GM19372 (cell line): ENCODE measurements around the gene SEMA5B.

ENCODE experiments used
- ATAC-seq: cut with Tn5 transposase; IDR thresholded peaks from one replicate; pipeline ENCODE4 v1.9.1; 2021; ENCODE audit warnings: mild to moderate bottlenecking, low read depth, moderate library complexity; ENCODE audit not compliant: unreplicated experiment

SEMA5B gene

DNA sequence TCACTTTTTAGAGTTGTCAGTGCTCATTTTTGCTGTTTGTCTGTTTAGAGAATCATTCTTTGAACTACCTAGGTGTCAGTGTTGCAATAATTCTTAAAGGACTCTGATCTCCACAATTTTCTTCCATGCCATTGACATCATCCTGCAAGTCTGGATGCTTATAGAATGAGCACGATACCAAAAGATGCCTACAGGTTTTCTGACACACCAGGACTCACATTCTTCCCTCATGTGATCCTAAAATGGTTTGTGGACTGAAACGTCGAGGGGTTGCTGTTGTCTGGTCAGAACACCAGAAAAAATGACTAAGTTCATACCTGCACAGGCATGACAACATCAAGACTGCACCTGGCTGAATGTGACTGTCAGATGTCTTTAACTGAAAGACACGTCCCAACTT is 95.9 kb downstream of the SEMA5B start:
- no peak for ATAC-seq

DNA sequence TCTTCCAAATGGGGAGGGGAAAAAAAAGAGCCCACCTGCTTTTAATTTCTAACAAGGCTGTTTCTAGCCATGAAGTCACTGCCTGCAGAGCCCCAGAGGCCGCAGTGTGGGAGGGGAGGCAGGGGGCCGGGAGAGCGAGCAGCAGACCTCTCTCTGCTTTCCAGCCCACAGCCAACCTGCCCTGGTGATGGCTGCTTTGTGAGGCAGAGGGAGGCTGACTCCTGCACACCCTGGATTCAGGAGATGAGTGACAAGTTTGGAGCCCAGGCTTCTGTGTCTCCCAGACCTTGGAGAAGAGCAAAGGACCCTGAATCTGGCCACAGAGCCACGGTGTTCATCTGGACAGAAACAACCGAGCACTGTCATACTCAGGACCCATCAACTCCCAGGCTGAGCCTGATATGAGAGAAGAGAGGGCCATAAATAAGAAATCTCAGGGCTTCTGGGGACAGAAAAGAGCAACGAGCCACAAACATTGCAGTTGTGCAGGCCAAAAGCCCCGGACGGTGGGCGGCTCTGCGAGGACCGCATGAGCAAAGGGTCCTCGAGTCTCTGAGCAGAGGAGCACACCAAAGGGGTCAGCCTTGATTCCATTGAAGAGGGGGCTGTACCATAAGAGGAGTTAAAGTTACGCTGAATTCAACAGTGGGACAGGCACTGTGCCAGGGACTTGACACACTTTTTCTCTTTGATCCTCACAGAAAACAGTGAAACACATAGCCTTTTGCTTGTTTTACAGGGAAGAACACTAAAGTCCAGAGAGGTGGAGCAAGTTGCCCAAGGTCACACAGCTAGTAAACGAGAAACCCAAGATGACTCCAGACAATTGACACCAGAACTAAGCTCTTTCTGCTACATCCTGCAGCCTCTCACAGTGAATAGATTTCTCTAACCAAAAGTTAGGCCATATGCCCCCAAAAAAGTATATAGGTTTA is 97.2 kb downstream of the SEMA5B start:
- no peak for ATAC-seq

DNA sequence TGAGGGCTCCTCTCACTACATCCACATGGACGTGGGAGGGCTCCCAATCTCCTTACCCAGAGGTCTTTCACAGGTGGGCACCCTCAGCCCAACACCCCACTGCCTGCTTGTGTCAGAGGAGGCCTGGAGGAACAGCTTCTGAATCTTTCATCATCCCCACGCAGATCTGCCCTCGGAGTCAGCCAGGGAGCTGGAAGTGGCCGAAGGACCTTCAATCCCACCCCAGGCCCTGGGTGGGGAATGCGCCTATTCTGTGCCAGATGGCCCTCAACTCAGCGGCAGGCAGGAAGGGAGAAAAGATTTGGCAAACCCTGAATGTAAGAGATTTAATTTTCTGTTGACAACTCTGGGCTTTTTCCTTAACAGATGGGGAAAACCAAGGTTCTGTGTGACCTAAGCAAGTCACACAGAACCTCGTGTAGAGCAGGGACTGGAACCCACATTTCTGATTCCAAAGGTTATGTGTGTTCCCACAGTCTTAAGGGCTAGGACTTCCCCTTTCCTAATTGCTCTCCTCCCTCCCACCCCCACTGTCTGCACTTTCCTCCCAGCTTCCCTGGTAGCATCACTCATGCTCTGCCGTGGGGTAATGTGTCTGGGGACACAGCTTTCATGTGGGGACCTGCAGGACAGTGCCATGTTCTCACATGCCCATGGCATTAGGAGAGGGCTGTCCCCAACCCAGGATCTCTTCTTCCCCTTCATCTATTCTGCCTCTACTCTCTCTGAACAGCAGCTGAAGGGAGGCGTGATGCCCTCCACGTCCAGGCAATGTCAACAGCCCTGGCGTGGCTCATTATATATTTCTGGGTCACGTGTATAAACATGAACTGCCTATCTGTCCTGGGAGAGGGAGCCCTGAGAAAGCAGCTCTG is 98.1 kb downstream of the SEMA5B start:
- ATAC-seq, result no peak

DNA sequence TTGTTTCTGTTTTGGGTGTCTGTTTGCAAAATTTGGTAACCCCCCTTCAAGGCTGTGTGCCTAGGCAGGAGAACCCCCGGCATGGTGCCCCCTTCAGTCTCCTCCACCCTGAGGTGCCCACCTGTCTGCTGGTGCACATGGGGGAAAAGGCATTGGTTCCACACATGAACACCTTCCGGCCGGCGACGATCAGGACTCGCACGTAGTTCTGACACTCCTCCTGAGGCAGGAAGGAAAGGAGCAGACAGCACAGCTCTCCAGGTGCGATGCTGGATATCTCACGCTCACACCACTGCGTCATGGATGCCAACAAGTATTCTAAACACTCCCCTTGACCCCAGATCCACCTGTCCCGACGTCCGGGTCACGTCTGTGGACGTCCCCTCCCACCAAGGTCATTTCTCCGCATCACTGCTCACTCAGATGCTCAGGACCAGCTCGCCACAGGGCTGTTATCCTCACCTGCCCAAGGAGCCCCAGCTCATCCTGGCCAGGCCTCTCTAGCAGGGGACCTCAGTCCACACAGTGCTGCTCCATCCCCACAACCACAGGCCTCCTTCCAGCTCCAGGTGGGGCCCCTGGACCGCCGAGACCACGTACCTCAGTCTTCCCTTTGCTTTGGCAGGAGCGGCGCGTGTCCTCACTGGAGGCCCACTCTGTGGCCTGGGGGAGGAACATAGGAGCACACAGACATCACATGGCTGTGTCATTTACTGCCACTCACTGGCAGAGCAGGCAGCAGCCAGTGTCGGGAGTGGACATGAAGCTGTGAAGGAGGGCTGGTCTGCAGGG is 99.0 kb downstream of the SEMA5B start:
- ATAC-seq, result no peak

DNA sequence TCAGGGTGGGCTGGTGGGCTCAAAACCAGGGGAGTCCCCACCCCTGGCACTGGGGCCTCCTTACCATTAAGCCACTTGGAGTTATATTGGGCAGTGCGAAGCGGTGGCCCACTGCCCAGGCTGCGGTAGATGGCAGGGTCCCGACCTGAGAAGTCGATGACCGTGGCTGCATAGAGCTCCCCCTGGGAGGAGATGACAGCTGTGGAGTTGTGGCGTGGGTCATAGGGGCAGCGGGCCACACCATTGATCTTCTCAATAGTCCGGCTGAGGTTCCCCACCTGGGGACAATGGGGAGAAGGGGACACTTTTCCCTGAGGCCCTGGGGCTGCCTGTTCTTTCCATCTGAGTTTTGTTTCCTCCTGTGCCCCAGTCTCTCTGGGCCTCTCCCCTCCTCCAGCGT is 99.8 kb downstream of the SEMA5B start:
- ATAC-seq, result no peak

DNA sequence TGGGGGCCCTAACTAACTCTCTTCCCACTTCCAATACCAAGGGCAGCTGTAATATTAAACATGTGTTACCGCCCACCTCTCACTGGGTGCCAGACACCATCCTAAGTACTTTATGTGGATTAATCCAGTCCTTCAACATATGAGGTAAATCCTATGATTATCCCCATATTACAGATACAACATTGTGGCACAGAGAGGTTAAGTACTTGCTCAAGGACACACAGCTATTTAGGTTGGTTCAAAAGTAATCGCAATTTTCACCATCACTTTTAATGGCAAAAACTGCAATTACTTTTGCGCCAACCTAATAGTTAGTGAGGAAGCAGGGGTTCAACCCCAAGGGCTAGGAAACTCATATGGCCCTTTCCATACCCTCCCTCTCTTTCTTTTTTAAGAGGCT is 100.8 kb downstream of the SEMA5B start:
- no peak for ATAC-seq

DNA sequence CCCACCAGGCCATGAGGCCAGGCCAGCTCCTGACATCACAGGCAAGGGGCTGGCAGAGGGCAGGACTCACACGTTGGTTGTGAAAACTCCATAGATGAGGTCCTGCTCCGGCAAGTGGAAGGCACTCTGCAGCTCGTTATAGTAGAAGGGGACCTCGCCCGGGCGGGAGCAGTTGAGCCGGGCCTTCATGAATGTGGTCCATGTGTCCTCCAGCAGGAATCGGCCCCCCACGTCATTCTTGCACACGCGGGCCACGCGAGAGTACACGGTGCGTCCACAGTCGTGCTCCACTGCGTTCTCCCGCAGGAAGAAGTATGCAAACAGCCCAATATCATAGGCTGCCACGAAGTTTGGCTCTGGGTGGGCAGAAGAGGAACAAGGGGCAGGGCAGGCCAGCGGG is 101.2 kb downstream of the SEMA5B start:
- ATAC-seq, result no peak

DNA sequence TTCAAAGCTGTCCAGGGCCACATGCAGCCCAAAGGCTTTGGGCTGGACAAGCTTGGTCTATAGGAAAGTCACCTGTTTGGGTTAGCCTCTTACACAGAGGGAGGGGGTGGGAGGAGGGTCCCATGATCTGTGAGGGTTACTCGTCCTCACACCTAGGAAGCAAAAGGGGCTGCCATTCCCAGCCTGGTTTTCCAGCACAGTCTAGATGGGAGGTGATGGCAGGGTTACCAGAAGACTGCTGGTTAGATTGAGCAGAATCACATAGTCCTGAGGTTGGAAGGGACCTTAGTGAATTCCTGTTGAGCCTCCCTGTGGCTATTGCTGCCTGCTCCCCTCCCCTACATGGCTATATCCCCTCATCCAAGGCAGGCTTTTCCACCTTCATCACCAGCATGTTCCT is 101.8 kb downstream of the SEMA5B start:
- no peak for ATAC-seq

DNA sequence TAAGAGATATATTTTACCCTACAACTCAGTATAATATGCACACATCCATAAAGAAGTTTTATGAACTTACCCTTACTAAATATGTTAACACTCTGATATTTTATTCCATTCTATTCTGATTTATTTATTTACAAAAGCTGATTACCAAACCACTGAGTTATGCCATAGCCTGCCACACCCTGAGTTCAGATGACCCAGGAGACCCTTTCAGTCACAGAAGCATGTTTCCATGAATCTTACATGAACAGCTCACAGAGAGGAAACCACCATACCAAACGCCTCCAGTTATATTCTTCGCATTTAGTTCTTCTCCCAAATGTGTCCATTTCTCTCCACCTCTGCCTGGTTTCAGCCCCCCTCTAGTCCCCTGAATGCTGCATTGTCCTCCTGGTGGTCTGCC is 103.5 kb downstream of the SEMA5B start:
- ATAC-seq, result no peak

DNA sequence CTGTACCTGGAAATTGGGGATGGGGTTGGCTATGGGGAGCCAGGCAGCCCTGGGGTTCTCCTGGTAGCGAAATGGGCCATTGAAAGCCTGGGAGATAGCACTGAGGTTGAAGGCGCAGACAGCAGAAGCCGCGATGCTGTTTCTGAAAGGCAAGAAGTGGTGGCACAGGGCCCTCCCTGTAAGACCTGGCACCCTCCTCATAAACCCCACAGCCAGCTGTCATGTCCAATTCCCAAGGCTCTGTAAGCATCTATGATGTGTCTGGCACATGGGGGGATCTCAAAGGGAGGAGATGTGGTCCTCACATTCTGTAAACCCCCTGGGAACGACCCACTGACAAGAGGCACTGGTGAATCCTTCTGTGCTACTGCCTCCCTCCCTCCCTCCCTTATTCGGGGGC is 104.0 kb downstream of the SEMA5B start:
- ATAC-seq, result no peak

DNA sequence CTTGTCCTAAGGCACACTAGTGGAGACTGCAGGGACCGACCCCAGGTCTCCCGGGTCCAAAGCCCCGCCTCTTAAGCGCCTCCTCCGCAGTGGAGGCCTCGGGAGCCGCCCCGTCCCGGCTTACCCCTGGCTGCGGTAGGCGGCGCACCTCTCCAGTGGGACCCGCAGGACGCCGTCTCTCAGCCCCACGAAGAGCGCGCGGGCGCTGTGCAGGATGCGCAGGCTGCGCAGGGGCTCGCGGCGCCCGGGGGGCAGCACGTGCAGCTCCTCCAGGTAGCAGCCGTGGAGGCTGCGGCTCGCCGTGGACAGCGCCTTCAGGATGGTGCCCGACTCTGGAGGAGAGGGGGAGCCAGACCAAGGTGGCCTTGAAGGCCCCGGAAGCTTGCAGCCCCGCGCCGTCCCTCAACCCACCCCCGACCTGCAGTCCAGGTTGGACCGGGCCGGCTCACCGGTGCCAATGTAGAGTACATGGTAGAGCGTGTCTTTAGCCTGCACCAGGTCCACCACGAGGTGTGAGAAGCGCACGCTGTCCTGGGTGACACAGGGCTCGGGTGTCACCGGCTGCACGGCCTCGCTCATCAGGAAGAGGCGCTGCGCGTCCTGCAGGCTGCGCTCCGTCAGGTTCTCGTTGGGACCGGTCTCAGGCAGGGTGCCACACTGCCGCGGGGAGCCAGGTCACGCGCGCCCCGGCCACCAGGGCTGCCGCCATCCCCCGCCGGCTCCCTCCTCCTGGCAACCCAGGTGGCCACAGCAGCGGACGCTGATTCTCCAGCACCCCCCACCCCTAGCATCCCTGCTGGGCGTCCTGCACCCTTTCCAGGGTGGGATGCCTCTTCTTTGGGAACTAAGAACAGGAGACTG is 105.5 kb downstream of the SEMA5B start:
- ATAC-seq, result peak; percentile 63

DNA sequence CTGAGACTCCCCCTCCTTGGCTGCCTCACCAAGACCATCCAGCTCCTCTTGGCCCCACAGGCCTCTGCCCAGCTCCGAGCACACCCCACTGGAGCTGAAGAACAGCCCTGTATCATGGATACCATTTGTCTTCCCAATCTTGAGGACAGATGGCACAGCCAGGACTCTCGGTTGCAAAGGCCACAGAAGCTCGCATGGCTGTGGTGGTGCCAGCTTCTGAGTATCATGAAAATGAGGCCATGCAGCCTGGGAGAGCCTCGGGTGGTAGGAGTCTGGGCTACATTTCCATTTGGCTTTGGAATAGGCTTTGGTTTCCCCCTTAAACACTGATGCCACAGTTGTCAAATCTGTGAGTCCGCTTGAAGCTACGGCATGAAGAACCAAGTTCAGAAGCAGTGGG is 106.6 kb downstream of the SEMA5B start:
- no peak for ATAC-seq

DNA sequence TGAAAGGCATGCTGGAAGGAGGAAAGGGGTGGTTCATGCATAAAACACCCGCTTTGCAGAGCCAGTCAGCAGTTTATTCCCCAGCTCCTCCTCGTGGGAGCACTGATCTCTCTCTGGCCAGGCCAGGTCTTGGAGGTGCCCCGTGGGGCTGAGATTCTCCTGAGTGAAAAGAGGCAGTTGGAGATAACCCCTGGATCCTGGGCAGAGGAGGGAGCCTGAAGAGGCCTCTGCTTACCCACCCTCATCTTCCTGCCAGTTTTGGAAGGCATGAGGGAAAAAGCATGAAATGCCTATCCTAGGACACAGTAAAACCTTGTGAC is 108.3 kb downstream of the SEMA5B start:
- ATAC-seq, result no peak

DNA sequence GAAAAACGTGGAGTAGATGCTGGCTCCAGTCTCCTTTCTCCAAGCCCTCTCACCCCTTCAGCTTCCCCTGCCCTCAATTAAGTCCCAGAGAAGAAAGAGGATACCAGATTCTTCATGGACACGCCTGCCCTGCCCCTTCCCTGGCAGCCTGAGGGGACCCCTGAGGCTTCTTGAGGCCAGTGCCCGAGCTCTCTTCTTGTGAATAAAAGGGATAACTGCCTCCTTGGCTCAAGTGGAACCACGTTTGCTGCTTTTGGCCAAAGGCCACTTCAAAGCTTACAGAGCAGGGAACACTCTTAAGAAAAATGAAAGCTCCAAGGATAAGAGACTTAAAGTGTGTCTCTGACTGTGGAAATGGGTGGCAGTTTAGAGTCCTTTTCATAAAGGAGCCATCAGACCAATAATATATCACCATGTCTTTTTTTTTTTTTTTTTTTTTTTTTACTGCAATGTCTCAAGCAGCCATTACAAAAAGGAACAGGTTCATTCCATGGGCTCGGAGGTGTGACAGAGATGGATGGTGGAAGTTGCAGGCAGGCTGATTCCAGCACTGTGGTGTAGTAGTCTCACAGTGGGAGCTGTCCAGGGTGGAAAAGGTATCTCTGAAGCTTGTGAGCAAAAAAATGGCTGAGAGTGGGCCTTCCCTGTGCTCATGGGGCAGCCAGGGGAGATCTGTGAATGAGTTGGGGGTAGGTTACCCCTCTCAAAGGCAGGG is 108.8 kb downstream of the SEMA5B start:
- no peak for ATAC-seq

DNA sequence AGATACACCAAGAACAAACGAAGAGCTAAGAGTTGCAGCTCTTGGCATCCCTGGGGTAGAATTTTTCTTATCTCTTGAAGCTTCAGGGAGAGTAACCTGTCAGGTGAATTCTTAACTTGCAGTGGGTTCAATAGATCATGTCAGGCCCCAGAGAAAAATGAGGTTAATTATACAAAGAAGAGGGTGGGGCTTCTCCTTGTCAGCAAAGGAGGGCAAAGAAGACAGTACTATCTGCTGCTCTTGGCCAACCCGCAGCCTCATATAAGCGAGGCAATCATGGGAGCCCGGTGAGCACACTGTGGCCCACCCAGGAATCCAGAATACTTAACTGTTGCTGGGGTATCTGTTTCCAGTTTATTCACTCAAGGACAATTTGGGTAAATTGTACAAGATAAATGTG is 110.2 kb downstream of the SEMA5B start:
- ATAC-seq, result no peak

DNA sequence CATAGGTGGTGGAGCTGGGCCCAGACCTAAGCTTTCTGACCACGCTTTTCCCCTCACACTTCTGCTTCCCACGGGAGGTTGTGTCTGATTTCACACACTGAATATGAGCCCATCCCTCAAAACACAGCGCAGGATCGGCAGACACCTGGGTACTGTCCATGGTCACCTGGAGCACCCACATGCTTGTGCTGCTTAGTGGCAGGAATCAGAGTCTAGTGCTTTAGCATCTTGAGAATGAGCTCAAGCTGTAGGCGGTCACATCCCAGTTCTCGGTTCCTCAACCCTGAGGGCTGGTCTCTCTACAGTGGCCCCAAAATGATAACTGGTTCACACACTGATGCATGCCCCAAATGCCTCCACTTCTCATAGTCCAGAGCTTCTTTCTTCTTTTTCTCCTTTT is 111.0 kb downstream of the SEMA5B start:
- no peak for ATAC-seq

DNA sequence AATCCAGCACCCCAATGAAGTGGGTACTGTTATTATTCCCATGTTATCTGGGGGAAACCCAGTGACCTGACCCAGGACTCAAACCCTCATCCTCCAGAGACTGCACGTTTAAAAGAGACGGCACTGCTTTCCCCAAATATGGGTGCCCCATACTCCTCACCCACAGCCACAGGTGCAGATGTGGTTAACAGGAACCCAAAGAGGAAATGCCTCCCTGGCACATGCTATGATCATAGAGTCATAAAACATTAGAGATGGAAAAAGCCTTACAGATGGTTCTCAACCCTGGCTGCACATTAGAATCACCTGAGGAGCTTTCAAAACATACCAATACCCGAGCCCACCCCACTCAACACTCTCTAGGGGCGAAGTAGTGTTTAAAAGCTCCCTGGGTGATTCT is 111.5 kb downstream of the SEMA5B start:
- no peak for ATAC-seq

DNA sequence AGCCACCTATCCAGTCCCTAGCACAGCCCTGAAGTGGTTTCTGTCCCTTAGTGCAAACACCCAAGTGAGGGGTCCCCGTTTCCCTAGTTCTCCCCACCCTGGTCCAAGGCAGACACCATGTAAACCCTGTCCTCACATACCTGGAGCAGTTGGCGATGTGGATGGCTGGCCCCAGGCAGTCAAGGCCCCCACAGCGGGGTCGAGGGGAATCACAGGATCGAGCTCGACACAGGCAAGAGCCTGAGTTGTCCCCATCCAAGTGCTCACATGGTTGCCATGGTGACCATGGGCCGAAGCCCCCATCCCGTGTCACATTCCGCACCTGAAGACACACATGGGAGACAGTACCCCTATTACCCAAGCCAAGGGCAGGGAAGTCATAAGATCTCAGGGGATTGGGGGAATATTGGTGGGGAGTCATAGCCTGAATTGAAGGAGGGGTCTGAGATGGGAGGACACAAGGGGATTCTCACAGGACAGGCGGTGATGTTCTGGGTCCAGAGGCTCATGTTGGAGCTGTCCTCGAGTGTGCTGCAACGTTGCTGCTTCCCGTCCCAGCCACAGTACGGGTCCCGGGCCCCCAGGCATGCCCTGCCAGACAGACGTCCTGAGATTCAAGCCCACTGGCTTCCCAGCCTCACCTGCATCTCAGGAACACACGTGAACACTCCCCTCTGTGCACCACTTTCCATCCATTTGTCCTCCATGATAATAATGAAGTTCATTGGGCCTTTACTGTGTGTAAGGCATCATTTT is 112.1 kb downstream of the SEMA5B start:
- ATAC-seq, result no peak
